HepG2 (cell line): ENCODE measurements around the gene SP9. TPM values are rescaled to one million over a fixed set of nuclear protein-coding genes. Genes with fewer than 3 reads are reported as not detected.

ENCODE experiments used
- DNMT3B ChIP-seq: conservative IDR thresholded peaks from 2 replicates; pipeline ENCODE4 v1.6.1; 2016; ENCODE audit warnings: missing biosample characterization, control low read depth
- IKZF1 ChIP-seq: fragments of 450-650 bp; IDR thresholded peaks from 2 replicates; pipeline ENCODE4 v1.7.1; 2016
- KLF11 ChIP-seq: IDR thresholded peaks from 2 replicates; pipeline ENCODE4 v1.6.1; 2016; ENCODE audit warnings: missing compliant biosample characterization
- MBNL3 ChIP-seq: fragments of 250-450 bp; sonication (Bioruptor Pico); conservative IDR thresholded peaks from 2 replicates; pipeline ENCODE4 v1.8.0; 2022; ENCODE audit warnings: mild to moderate bottlenecking, inconsistent platforms
- MTA1 ChIP-seq: sonication (generic); formaldehyde crosslinking; IDR thresholded peaks from 2 replicates; pipeline ENCODE4 v1.4.0; 2020; ENCODE audit warnings: missing genetic modification reagents, mild to moderate bottlenecking, borderline replicate concordance
- NFKBIZ ChIP-seq: IDR thresholded peaks from 2 replicates; pipeline ENCODE4 v1.6.1; 2018; ENCODE audit warnings: missing genetic modification reagents, missing compliant biosample characterization
- PTBP1 ChIP-seq: fragments of 200-400 bp; formaldehyde crosslinking; IDR thresholded peaks from 2 replicates; pipeline ENCODE4 v1.6.1; 2018; ENCODE audit warnings: low read length, low read depth; ENCODE audit not compliant: poor library complexity, severe bottlenecking
- SNAI1 ChIP-seq: sonication (generic); formaldehyde crosslinking; IDR thresholded peaks from 2 replicates; pipeline ENCODE4 v1.5.0; 2020; ENCODE audit warnings: mild to moderate bottlenecking, missing genetic modification reagents, borderline replicate concordance
- ZMYM4 ChIP-seq: sonication (generic); formaldehyde crosslinking; IDR thresholded peaks from 2 replicates; pipeline ENCODE4 v1.8.1; 2023; ENCODE audit warnings: mild to moderate bottlenecking, missing genetic modification reagents
- ZNF24 ChIP-seq: fragments of 450-650 bp; IDR thresholded peaks from 2 replicates; pipeline ENCODE4 v1.6.1; 2017; ENCODE audit warnings: antibody characterized with exemption, mild to moderate bottlenecking
- ZNF274 ChIP-seq: sonication (generic); formaldehyde crosslinking; IDR thresholded peaks from 2 replicates; pipeline ENCODE4 v1.5.1; 2020; ENCODE audit warnings: mild to moderate bottlenecking, missing genetic modification reagents
- ZNF354B ChIP-seq: sonication (generic); formaldehyde crosslinking; IDR thresholded peaks from 2 replicates; pipeline ENCODE4 v1.8.0; 2022; ENCODE audit warnings: mild to moderate bottlenecking, missing genetic modification reagents
- ZNF382 ChIP-seq: sonication (generic); formaldehyde crosslinking; IDR thresholded peaks from 2 replicates; pipeline ENCODE4 v1.5.0; 2020; ENCODE audit warnings: missing genetic modification reagents, mild to moderate bottlenecking, borderline replicate concordance
- ZNF501 ChIP-seq: sonication (generic); formaldehyde crosslinking; IDR thresholded peaks from 2 replicates; pipeline ENCODE4 v1.5.1; 2020; ENCODE audit warnings: mild to moderate bottlenecking, moderate library complexity, missing genetic modification reagents
- ZNF530 ChIP-seq: sonication (generic); formaldehyde crosslinking; IDR thresholded peaks from 2 replicates; pipeline ENCODE4 v1.5.0; 2020; ENCODE audit warnings: low read depth, mild to moderate bottlenecking, missing genetic modification reagents
- ZNF772 ChIP-seq: sonication (generic); formaldehyde crosslinking; IDR thresholded peaks from 2 replicates; pipeline ENCODE4 v1.5.0; 2020; ENCODE audit warnings: mild to moderate bottlenecking, missing genetic modification reagents
- ZSCAN9 ChIP-seq: IDR thresholded peaks from 2 replicates; pipeline ENCODE4 v1.6.1; 2016; ENCODE audit warnings: borderline replicate concordance
- polyA plus RNA-seq, 8 experiments: library from polyadenylated mRNA; depleted of rRNA in 3 of 8; stranded (reverse) in 7 of 8; unstranded in 1 of 8; fragments of >200 nt; fragmentation: Illumina TruSeq in 4 of 8; extraction: Trizol in 4 of 8; gene quantifications; 2 replicates each; pipeline versions ENCODE4 v1.2.1 to v1.2.3, GENCODE V29; 2011 to 2016; ENCODE audit warnings: low read depth in 4 of 8, missing spikeins in 1 of 8, mixed read lengths in 1 of 8; ENCODE audit not compliant: insufficient read depth in 1 of 8
- total RNA-seq, 5 experiments: library from RNA; depleted of rRNA; stranded (reverse); fragments of >200 nt; fragmentation: Illumina TruSeq; extraction: Trizol; gene quantifications; 2 replicates each; pipeline ENCODE4 v1.2.3, GENCODE V29; 2016; ENCODE audit warnings: low read depth in 1 of 5
- TF ChIP-seq, protein P1 (sequence below): sonication (generic); formaldehyde crosslinking; IDR thresholded peaks from 2 replicates; pipeline ENCODE4 v1.8.1; 2023; ENCODE audit warnings: mild to moderate bottlenecking, inconsistent platforms, moderate library complexity, missing genetic modification reagents, borderline replicate concordance
- TF ChIP-seq, protein P2 (sequence below): sonication (generic); formaldehyde crosslinking; IDR thresholded peaks from 2 replicates; pipeline ENCODE4 v1.4.0; 2020; ENCODE audit warnings: mild to moderate bottlenecking, missing genetic modification reagents, borderline replicate concordance
- TF ChIP-seq, protein P3 (sequence below): sonication (generic); formaldehyde crosslinking; IDR thresholded peaks from 2 replicates; pipeline ENCODE4 v1.5.1; 2020; ENCODE audit warnings: mild to moderate bottlenecking, missing genetic modification reagents, moderate library complexity

The SP9 gene
- total and polyA plus RNA-seq, 2 of the 13 experiments (the other 11 are each of a cell fraction or from before 2014, with no cell fraction given) = not detected

DNA sequence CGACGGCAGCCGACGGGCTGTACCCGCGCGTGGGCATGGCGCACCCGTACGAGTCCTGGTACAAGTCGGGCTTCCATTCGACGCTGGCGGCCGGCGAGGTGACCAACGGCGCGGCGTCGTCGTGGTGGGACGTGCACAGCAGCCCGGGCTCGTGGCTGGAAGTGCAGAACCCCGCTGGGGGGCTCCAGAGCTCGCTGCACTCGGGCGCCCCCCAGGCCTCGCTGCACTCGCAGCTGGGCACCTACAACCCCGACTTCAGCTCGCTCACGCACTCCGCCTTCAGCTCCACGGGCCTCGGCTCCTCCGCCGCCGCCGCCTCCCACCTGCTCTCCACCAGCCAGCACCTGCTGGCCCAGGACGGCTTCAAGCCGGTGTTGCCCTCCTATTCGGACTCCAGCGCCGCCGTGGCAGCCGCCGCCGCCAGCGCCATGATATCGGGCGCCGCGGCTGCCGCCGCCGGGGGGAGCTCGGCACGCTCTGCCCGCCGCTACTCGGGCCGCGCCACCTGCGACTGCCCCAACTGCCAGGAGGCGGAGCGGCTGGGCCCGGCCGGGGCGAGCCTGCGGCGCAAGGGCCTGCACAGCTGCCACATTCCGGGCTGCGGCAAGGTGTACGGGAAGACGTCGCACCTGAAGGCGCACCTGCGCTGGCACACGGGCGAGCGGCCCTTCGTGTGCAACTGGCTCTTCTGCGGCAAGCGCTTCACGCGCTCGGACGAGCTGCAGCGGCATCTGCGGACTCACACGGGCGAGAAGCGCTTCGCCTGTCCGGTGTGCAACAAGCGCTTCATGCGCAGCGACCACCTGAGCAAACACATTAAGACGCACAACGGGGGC lies 2.0 kb downstream of the SP9 start (continued):
- TF ChIP-seq ZNF274 (CRISPR knock-in tag) = peak; percentile 66; the same call in 1 of the 2 replicates
- TF ChIP-seq, protein P1, sequence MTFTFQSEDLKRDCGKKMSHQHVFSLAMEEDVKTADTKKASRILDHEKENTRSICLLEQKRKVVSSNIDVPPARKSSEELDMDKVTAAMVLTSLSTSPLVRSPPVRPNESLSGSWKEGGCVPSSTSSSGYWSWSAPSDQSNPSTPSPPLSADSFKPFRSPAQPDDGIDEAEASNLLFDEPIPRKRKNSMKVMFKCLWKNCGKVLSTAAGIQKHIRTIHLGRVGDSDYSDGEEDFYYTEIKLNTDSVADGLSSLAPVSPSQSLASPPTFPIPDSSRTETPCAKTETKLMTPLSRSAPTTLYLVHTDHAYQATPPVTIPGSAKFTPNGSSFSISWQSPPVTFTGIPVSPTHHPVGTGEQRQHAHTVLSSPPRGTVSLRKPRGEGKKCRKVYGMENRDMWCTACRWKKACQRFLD (CRISPR knock-in tag) = peak; percentile 85; the same call in 1 of the 2 replicates
- no peak for TF ChIP-seq ZNF530 (CRISPR knock-in tag)
- 0 out of 2 replicates have a peak, but pooled peaks have one; percentile 9 for TF ChIP-seq MTA1 (CRISPR knock-in tag)
- 0 out of 2 replicates have a peak, but pooled peaks have one; percentile 71 for TF ChIP-seq SNAI1
- peak; percentile 84; the same call in 1 of the 2 replicates for TF ChIP-seq ZNF772 (CRISPR knock-in tag)
- TF ChIP-seq ZSCAN9 (CRISPR knock-in tag) = no peak
- TF ChIP-seq, protein P2, sequence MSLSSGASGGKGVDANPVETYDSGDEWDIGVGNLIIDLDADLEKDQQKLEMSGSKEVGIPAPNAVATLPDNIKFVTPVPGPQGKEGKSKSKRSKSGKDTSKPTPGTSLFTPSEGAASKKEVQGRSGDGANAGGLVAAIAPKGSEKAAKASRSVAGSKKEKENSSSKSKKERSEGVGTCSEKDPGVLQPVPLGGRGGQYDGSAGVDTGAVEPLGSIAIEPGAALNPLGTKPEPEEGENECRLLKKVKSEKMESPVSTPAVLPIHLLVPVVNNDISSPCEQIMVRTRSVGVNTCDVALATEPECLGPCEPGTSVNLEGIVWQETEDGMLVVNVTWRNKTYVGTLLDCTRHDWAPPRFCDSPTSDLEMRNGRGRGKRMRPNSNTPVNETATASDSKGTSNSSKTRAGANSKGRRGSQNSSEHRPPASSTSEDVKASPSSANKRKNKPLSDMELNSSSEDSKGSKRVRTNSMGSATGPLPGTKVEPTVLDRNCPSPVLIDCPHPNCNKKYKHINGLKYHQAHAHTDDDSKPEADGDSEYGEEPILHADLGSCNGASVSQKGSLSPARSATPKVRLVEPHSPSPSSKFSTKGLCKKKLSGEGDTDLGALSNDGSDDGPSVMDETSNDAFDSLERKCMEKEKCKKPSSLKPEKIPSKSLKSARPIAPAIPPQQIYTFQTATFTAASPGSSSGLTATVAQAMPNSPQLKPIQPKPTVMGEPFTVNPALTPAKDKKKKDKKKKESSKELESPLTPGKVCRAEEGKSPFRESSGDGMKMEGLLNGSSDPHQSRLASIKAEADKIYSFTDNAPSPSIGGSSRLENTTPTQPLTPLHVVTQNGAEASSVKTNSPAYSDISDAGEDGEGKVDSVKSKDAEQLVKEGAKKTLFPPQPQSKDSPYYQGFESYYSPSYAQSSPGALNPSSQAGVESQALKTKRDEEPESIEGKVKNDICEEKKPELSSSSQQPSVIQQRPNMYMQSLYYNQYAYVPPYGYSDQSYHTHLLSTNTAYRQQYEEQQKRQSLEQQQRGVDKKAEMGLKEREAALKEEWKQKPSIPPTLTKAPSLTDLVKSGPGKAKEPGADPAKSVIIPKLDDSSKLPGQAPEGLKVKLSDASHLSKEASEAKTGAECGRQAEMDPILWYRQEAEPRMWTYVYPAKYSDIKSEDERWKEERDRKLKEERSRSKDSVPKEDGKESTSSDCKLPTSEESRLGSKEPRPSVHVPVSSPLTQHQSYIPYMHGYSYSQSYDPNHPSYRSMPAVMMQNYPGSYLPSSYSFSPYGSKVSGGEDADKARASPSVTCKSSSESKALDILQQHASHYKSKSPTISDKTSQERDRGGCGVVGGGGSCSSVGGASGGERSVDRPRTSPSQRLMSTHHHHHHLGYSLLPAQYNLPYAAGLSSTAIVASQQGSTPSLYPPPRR (CRISPR knock-in tag) = no peak
- TF ChIP-seq, protein P3, sequence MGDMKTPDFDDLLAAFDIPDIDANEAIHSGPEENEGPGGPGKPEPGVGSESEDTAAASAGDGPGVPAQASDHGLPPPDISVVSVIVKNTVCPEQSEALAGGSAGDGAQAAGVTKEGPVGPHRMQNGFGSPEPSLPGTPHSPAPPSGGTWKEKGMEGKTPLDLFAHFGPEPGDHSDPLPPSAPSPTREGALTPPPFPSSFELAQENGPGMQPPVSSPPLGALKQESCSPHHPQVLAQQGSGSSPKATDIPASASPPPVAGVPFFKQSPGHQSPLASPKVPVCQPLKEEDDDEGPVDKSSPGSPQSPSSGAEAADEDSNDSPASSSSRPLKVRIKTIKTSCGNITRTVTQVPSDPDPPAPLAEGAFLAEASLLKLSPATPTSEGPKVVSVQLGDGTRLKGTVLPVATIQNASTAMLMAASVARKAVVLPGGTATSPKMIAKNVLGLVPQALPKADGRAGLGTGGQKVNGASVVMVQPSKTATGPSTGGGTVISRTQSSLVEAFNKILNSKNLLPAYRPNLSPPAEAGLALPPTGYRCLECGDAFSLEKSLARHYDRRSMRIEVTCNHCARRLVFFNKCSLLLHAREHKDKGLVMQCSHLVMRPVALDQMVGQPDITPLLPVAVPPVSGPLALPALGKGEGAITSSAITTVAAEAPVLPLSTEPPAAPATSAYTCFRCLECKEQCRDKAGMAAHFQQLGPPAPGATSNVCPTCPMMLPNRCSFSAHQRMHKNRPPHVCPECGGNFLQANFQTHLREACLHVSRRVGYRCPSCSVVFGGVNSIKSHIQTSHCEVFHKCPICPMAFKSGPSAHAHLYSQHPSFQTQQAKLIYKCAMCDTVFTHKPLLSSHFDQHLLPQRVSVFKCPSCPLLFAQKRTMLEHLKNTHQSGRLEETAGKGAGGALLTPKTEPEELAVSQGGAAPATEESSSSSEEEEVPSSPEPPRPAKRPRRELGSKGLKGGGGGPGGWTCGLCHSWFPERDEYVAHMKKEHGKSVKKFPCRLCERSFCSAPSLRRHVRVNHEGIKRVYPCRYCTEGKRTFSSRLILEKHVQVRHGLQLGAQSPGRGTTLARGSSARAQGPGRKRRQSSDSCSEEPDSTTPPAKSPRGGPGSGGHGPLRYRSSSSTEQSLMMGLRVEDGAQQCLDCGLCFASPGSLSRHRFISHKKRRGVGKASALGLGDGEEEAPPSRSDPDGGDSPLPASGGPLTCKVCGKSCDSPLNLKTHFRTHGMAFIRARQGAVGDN = peak; percentile 89
- no peak for TF ChIP-seq KLF11 (CRISPR knock-in tag)
- TF ChIP-seq ZNF501 (CRISPR knock-in tag) = no peak
- TF ChIP-seq ZNF24 = no peak
- TF ChIP-seq ZNF354B (CRISPR knock-in tag) = no peak
- peak; percentile 35; the same call in 1 of the 2 replicates for TF ChIP-seq ZMYM4
- TF ChIP-seq NFKBIZ = no peak
- no peak for TF ChIP-seq IKZF1
- TF ChIP-seq MBNL3 (CRISPR knock-in tag) = no peak
- no peak for TF ChIP-seq ZNF382 (CRISPR knock-in tag)
- no peak for TF ChIP-seq DNMT3B
- TF ChIP-seq PTBP1 = no peak
